Large intestine (tissue), 12 donors: Measurements from ENCODE around the gene MICALL1. TPM values are rescaled to one million over a fixed set of nuclear protein-coding genes. Genes with fewer than 3 reads are reported as not detected.
A peak's percentile ranks its signal among the peaks of the same experiment; 100 is the strongest.

Source experiments
- DNase-seq, 2 donors: peaks; one replicate each; pipeline versions ENCODE4 v3.0.0 to v3.0.0-alpha.2; 2013
- H3K27ac ChIP-seq: one replicate; pipeline ENCODE4 v1.5.1; 2013; ENCODE audit warnings: low read length
- H3K27me3 ChIP-seq: 2 replicates; pipeline ENCODE4 v1.6.1; 2013; ENCODE audit warnings: low read length; ENCODE audit not compliant: control insufficient read depth, insufficient read depth
- H3K36me3 ChIP-seq: 2 replicates; pipeline ENCODE4 v1.6.1; 2013; ENCODE audit warnings: low read length; ENCODE audit not compliant: control insufficient read depth, insufficient read depth
- H3K4me1 ChIP-seq: one replicate; pipeline ENCODE4 v1.6.1; 2013; ENCODE audit warnings: low read length; ENCODE audit not compliant: control insufficient read depth, insufficient read depth
- H3K4me3 ChIP-seq: one replicate; pipeline ENCODE4 v1.5.1; 2013; ENCODE audit warnings: low read length
- H3K9me3 ChIP-seq: one replicate; pipeline ENCODE4 v1.6.1; 2013; ENCODE audit warnings: mild to moderate bottlenecking, low read depth, low read length, moderate library complexity; ENCODE audit not compliant: control insufficient read depth
- WGBS: methylation state at CpG from one replicate; pipeline ENCODE4 v1.1.5; 2013; ENCODE audit warnings: low lambda C conversion rate; ENCODE audit not compliant: insufficient coverage; 5-methylcytosine and 5-hydroxymethylcytosine counted together
- long read RNA-seq, 11 donors: transcript quantifications; one replicate each; lab custom pipeline, GENCODE V29; 2026
- polyA plus RNA-seq: library from polyadenylated mRNA; unstranded; fragments of 120-200 nt; gene quantifications from one replicate; pipeline ENCODE4 v1.2.1, GENCODE V29; 2013

MICALL1 gene
- 14.5 TPM for polyA plus RNA-seq
- long read RNA-seq, donor 1, full-length matches to known transcripts, result 1 of 1 reads
- long read RNA-seq, donor 1, partial matches to known transcripts, result 0 of 1 reads
- long read RNA-seq, donor 1, other reads (novel, unspliced or antisense), result 0 of 1 reads
- long read RNA-seq, donor 2, full-length matches to known transcripts, result 2 of 7 reads
- long read RNA-seq, donor 2, partial matches to known transcripts, result 5 of 7 reads
- long read RNA-seq, donor 2, other reads (novel, unspliced or antisense), result 0 of 7 reads
- long read RNA-seq, donor 3, result 0 reads
- long read RNA-seq, donor 4, result 0 reads
- long read RNA-seq, donor 5, full-length matches to known transcripts, result 1 of 1 reads
- long read RNA-seq, donor 5, partial matches to known transcripts, result 0 of 1 reads
- long read RNA-seq, donor 5, other reads (novel, unspliced or antisense), result 0 of 1 reads
- long read RNA-seq, donor 6, full-length matches to known transcripts, result 1 of 1 reads
- long read RNA-seq, donor 6, partial matches to known transcripts, result 0 of 1 reads
- long read RNA-seq, donor 6, other reads (novel, unspliced or antisense), result 0 of 1 reads
- long read RNA-seq, donor 7, full-length matches to known transcripts, result 1 of 1 reads
- long read RNA-seq, donor 7, partial matches to known transcripts, result 0 of 1 reads
- long read RNA-seq, donor 7, other reads (novel, unspliced or antisense), result 0 of 1 reads
- long read RNA-seq, donor 8, partial matches to known transcripts, result 5 of 5 reads
- long read RNA-seq, donor 8, other reads (novel, unspliced or antisense), result 0 of 5 reads
- long read RNA-seq, donor 9, result 0 reads
- long read RNA-seq, donor 10, full-length matches to known transcripts, result 2 of 7 reads
- long read RNA-seq, donor 10, partial matches to known transcripts, result 5 of 7 reads
- long read RNA-seq, donor 10, other reads (novel, unspliced or antisense), result 0 of 7 reads
- long read RNA-seq, donor 11, result 0 reads

GRCh38 chr22:37905534-37906363 lies at the start of gene MICALL1:
MICALL1 (plus strand) TSS chr22:37906297; CDS start chr22:37906423, 126 bp downstream.
- DNase-seq, result peak; percentile 48 to 79

GRCh38 chr22:37860796-37861421 lies 45.2 kb upstream of the MICALL1 start:
- Histone ChIP-seq H3K36me3 (peaks cover 77% of the 10 kb centered on the region), H3K27ac (no peak overlapping the region), H3K27me3 (no peaks in the 10 kb centered on the region), H3K9me3 (no peaks in the 10 kb centered on the region), H3K4me3 (no peak overlapping the region), H3K4me1 (no peaks in the 10 kb centered on the region)
- 17% methylated on average over 1 of the region's 7 CpGs for WGBS
- DNase-seq, result no peak

More at GRCh38 chr22:37905534-37906363, at the start of gene MICALL1:
- Histone ChIP-seq H3K27me3 (no peaks in the 10 kb centered on the region), H3K4me1 (peaks cover 4% of the 10 kb centered on the region), H3K27ac (peak within 1 kb of the TSS; percentile 40), H3K36me3 (no peaks in the 10 kb centered on the region), H3K4me3 (peak within 1 kb of the TSS; percentile 59), H3K9me3 (no peaks in the 10 kb centered on the region)
- no CpG with 5 or more reads among the region's 90 CpGs for WGBS

- Histone ChIP-seq H3K27me3 (no peaks in the 10 kb centered on the region), H3K4me3 (no peak overlapping the region), H3K9me3 (no peaks in the 10 kb centered on the region), H3K4me1 (no peaks in the 10 kb centered on the region), H3K27ac (no peak overlapping the region), H3K36me3 (peaks cover 74% of the 10 kb centered on the region)
- no peak for DNase-seq
- WGBS, result 96% methylated on average over 4 of the region's 7 CpGs
Measured at GRCh38 chr22:37862570-37863325, 43.3 kb upstream of the MICALL1 start.

- H3K27me3 ChIP-seq, result no peaks in the 10 kb centered on the region
- peaks cover 74% of the 10 kb centered on the region for H3K36me3 ChIP-seq
- H3K27ac ChIP-seq, result no peak overlapping the region
- WGBS, result no CpG with 5 or more reads among the region's 6 CpGs
- no peak overlapping the region for H3K4me3 ChIP-seq
- H3K4me1 ChIP-seq, result no peaks in the 10 kb centered on the region
- no peaks in the 10 kb centered on the region for H3K9me3 ChIP-seq
- DNase-seq, result no peak
Measured at GRCh38 chr22:37865510-37865909, 40.6 kb upstream of the MICALL1 start.

GRCh38 chr22:37870273-37870672 lies 35.8 kb upstream of the MICALL1 start:
- DNase-seq, result no peak
- peaks cover 70% of the 10 kb centered on the region for H3K36me3 ChIP-seq
- no peak overlapping the region for H3K4me3 ChIP-seq
- WGBS, result 60% methylated on average over 1 of the region's 7 CpGs
- H3K27ac ChIP-seq, result no peak overlapping the region
- H3K27me3 ChIP-seq, result no peaks in the 10 kb centered on the region
- H3K9me3 ChIP-seq, result no peaks in the 10 kb centered on the region
- H3K4me1 ChIP-seq, result no peaks in the 10 kb centered on the region

- no peak for DNase-seq
- no peak overlapping the region for H3K4me3 ChIP-seq
- H3K27me3 ChIP-seq, result no peaks in the 10 kb centered on the region
- H3K9me3 ChIP-seq, result no peaks in the 10 kb centered on the region
- peaks cover 66% of the 10 kb centered on the region for H3K36me3 ChIP-seq
- 100% methylated on average over 1 of the region's 6 CpGs for WGBS
- no peak overlapping the region for H3K27ac ChIP-seq
- no peaks in the 10 kb centered on the region for H3K4me1 ChIP-seq
Measured at GRCh38 chr22:37880668-37881440, 25.2 kb upstream of the MICALL1 start.

- H3K36me3 ChIP-seq, result peaks cover 63% of the 10 kb centered on the region
- DNase-seq, result no peak
- no peak overlapping the region for H3K4me3 ChIP-seq
- H3K27me3 ChIP-seq, result no peaks in the 10 kb centered on the region
- H3K9me3 ChIP-seq, result no peaks in the 10 kb centered on the region
- no peaks in the 10 kb centered on the region for H3K4me1 ChIP-seq
- WGBS, result no CpG with 5 or more reads among the region's 6 CpGs
- H3K27ac ChIP-seq, result no peak overlapping the region
Measured at GRCh38 chr22:37884420-37884819, 21.7 kb upstream of the MICALL1 start.

- Histone ChIP-seq H3K4me3 (no peak overlapping the region), H3K4me1 (peaks cover 9% of the 10 kb centered on the region), H3K36me3 (peaks cover 50% of the 10 kb centered on the region), H3K27me3 (no peaks in the 10 kb centered on the region), H3K9me3 (no peaks in the 10 kb centered on the region), H3K27ac (no peak overlapping the region)
- DNase-seq, result peak in 1 of 2 donors; percentile 22
- no CpG with 5 or more reads among the region's 6 CpGs for WGBS
Measured at GRCh38 chr22:37887584-37888378, 18.3 kb upstream of the MICALL1 start.
